BJ (cell line): ENCODE measurements around the gene UNG. TPM values are rescaled to one million over a fixed set of nuclear protein-coding genes. Genes with fewer than 3 reads are reported as not detected.

Experiments used
- CTCF ChIA-PET: fragments of 350-600 bp; formaldehyde crosslinking; extraction: SDS; loops from one replicate; lab custom pipeline; 2021; ENCODE audit warnings: antibody characterized with exemption, inconsistent platforms; lab: Yijun Ruan, JAX
- POLR2A ChIA-PET: fragments of 300-600 bp; sonication (Branson Sonifier 250); formaldehyde crosslinking; extraction: SDS; loops from one replicate; lab custom pipeline; 2021; ENCODE audit warnings: antibody characterized with exemption; lab: Charles Lee
- DNase-seq: peaks from one replicate; pipeline ENCODE4 v3.0.0-alpha.2; 2011; ENCODE audit warnings: low read depth
- H3K27me3 ChIP-seq: 2 replicates; pipeline ENCODE4 v1.6.0; 2011; ENCODE audit warnings: low read length; ENCODE audit not compliant: control insufficient read depth, insufficient read depth
- H3K36me3 ChIP-seq: 2 replicates; pipeline ENCODE4 v1.5.1; 2011; ENCODE audit warnings: low read length; ENCODE audit not compliant: control insufficient read depth, insufficient read depth
- H3K4me3 ChIP-seq: 2 replicates; pipeline ENCODE4 v1.5.1; 2011; ENCODE audit warnings: low read depth, mild to moderate bottlenecking, control low read depth, low read length
- polyA plus RNA-seq: library from polyadenylated mRNA; depleted of rRNA; stranded (reverse); fragments of >200 nt; gene quantifications from 2 replicates; pipeline ENCODE4 v1.2.3, GENCODE V29; 2011
- TF ChIP-seq, protein P1 (sequence below): IDR thresholded peaks from 2 replicates; pipeline ENCODE4 v1.5.1; 2011; ENCODE audit warnings: low read depth, mild to moderate bottlenecking, control low read depth, inconsistent platforms, low read length, moderate library complexity; ENCODE audit not compliant: insufficient read depth

The UNG gene
- polyA plus RNA-seq, 1 experiment, result 10.4 TPM

DNA sequence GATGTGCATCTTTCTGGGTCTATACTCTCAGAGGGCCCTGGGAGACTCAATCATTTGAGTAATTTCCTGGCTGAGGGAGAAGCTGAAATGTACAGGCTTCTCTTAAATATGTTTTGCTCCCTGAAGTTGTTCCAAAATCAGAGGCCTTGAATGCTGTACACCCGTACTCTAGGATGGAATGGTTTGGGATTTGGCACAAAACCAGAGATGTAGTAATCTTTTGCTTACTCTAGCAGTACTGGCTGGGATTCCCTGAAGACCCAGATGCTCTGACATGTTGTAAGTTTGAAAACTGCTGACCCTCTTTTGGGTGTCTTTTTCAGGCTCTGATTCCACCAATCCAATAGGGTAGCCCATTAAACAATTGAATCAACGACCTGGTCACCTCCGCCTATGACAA lies 29.4 kb downstream of the UNG start:
- Histone ChIP-seq H3K27me3 (no peaks in the 10 kb centered on the region), H3K4me3 (no peak overlapping the region), H3K36me3 (no peaks in the 10 kb centered on the region)
- TF ChIP-seq, protein P1, sequence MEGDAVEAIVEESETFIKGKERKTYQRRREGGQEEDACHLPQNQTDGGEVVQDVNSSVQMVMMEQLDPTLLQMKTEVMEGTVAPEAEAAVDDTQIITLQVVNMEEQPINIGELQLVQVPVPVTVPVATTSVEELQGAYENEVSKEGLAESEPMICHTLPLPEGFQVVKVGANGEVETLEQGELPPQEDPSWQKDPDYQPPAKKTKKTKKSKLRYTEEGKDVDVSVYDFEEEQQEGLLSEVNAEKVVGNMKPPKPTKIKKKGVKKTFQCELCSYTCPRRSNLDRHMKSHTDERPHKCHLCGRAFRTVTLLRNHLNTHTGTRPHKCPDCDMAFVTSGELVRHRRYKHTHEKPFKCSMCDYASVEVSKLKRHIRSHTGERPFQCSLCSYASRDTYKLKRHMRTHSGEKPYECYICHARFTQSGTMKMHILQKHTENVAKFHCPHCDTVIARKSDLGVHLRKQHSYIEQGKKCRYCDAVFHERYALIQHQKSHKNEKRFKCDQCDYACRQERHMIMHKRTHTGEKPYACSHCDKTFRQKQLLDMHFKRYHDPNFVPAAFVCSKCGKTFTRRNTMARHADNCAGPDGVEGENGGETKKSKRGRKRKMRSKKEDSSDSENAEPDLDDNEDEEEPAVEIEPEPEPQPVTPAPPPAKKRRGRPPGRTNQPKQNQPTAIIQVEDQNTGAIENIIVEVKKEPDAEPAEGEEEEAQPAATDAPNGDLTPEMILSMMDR, result no peak
- CTCF ChIA-PET, result interaction anchor here (2.2 kb wide), 1 partner anchor 15 kb away, joined by 7 read pairs; no protein-coding TSS in a partner anchor
- DNase-seq, result no peak
- POLR2A ChIA-PET, result no interaction called here

- H3K36me3 ChIP-seq, result no peaks in the 10 kb centered on the region
- CTCF ChIA-PET, result interaction anchor here (2.2 kb wide), 1 partner anchor 16 kb away, joined by 7 read pairs; no protein-coding TSS in a partner anchor
- TF ChIP-seq, protein P1, result no peak
- no peak overlapping the region for H3K4me3 ChIP-seq
- no peaks in the 10 kb centered on the region for H3K27me3 ChIP-seq
- no peak for DNase-seq
- POLR2A ChIA-PET, result no interaction called here
These were observed 30.3 kb downstream of the UNG start for GRCh38 chr12:109127533-109128242.

- no peak for DNase-seq
- TF ChIP-seq, protein P1, result no peak
- CTCF ChIA-PET, result interaction anchor here (1.0 to 2.3 kb wide), 2 partner anchors 19 to 263 kb away, joined by 4 to 9 read pairs; no protein-coding TSS in a partner anchor
- Histone ChIP-seq H3K27me3 (no peaks in the 10 kb centered on the region; the same call in 1 of the 2 replicates), H3K36me3 (no peaks in the 10 kb centered on the region), H3K4me3 (no peak overlapping the region)
- POLR2A ChIA-PET, result no interaction called here
These were observed 33.1 kb downstream of the UNG start for GRCh38 chr12:109130297-109131153.

GRCh38 chr12:109131154-109132050 lies 34.0 kb downstream of the UNG start:
- Histone ChIP-seq H3K4me3 (no peak overlapping the region), H3K36me3 (no peaks in the 10 kb centered on the region), H3K27me3 (no peaks in the 10 kb centered on the region; the same call in 1 of the 2 replicates)
- TF ChIP-seq, protein P1, result no peak
- POLR2A ChIA-PET, result no interaction called here
- CTCF ChIA-PET, result interaction anchor here (1.0 to 3.2 kb wide), 4 partner anchors 19 to 262 kb away, joined by 4 to 14 read pairs (median 8); no protein-coding TSS in a partner anchor
- no peak for DNase-seq
